HepG2 (cell line): ENCODE results near the gene DTYMK. TPM values are rescaled to one million over a fixed set of nuclear protein-coding genes. Genes with fewer than 3 reads are reported as not detected.

Experiments
- BRCA1 ChIP-seq: sonication (generic); formaldehyde crosslinking; IDR thresholded peaks from 2 replicates; pipeline ENCODE4 v1.4.0; 2020; ENCODE audit warnings: missing genetic modification reagents
- EEA1 ChIP-seq: sonication (generic); formaldehyde crosslinking; IDR thresholded peaks from 2 replicates; pipeline ENCODE4 v1.5.1; 2020; ENCODE audit warnings: mild to moderate bottlenecking, missing genetic modification reagents, borderline replicate concordance
- FOXM1 ChIP-seq: sonication (generic); formaldehyde crosslinking; IDR thresholded peaks from 2 replicates; pipeline ENCODE4 v1.5.0; 2020; ENCODE audit warnings: missing genetic modification reagents
- HOXD1 ChIP-seq: sonication (generic); formaldehyde crosslinking; IDR thresholded peaks from 2 replicates; pipeline ENCODE4 v1.5.0; 2020; ENCODE audit warnings: missing genetic modification reagents
- IRX3 ChIP-seq: sonication (generic); formaldehyde crosslinking; IDR thresholded peaks from 2 replicates; pipeline ENCODE4 v1.8.1; 2023; ENCODE audit warnings: mild to moderate bottlenecking, low read depth, missing genetic modification reagents, borderline replicate concordance
- NAIF1 ChIP-seq: sonication (generic); formaldehyde crosslinking; IDR thresholded peaks from 2 replicates; pipeline ENCODE4 v1.5.0; 2020; ENCODE audit warnings: mild to moderate bottlenecking, missing genetic modification reagents, borderline replicate concordance
- NFE2L1 ChIP-seq: sonication (generic); formaldehyde crosslinking; IDR thresholded peaks from 2 replicates; pipeline ENCODE4 v1.4.0; 2020; ENCODE audit warnings: missing genetic modification reagents, mild to moderate bottlenecking, borderline replicate concordance
- PAX8 ChIP-seq: sonication (generic); formaldehyde crosslinking; IDR thresholded peaks from 2 replicates; pipeline ENCODE4 v1.8.0; 2022; ENCODE audit warnings: mild to moderate bottlenecking, missing genetic modification reagents, borderline replicate concordance
- PITX1 ChIP-seq: sonication (generic); formaldehyde crosslinking; IDR thresholded peaks from 2 replicates; pipeline ENCODE4 v1.5.1; 2020; ENCODE audit warnings: mild to moderate bottlenecking, missing genetic modification reagents
- SMYD3 ChIP-seq: sonication (generic); formaldehyde crosslinking; IDR thresholded peaks from 2 replicates; pipeline ENCODE4 v1.8.1; 2023; ENCODE audit warnings: mild to moderate bottlenecking, missing genetic modification reagents
- SP140L ChIP-seq: sonication (generic); formaldehyde crosslinking; IDR thresholded peaks from 2 replicates; pipeline ENCODE4 v1.4.0; 2020; ENCODE audit warnings: missing genetic modification reagents, borderline replicate concordance
- TAF1 ChIP-seq: sonication (generic); formaldehyde crosslinking; IDR thresholded peaks from 2 replicates; pipeline ENCODE4 v1.4.0; 2020; ENCODE audit warnings: missing genetic modification reagents
- ZNF350 ChIP-seq: sonication (generic); formaldehyde crosslinking; IDR thresholded peaks from 2 replicates; pipeline ENCODE4 v1.4.0; 2020; ENCODE audit warnings: mild to moderate bottlenecking, low read depth, missing genetic modification reagents, borderline replicate concordance
- ZNF557 ChIP-seq: sonication (generic); formaldehyde crosslinking; IDR thresholded peaks from 2 replicates; pipeline ENCODE4 v1.4.0; 2020; ENCODE audit warnings: missing genetic modification reagents
- ZNF629 ChIP-seq: sonication (generic); formaldehyde crosslinking; conservative IDR thresholded peaks from 2 replicates; pipeline ENCODE4 v1.5.0; 2020; ENCODE audit warnings: missing genetic modification reagents
- ZZZ3 ChIP-seq: sonication (generic); formaldehyde crosslinking; IDR thresholded peaks from 2 replicates; pipeline ENCODE4 v1.4.0; 2020; ENCODE audit warnings: missing genetic modification reagents, mild to moderate bottlenecking, borderline replicate concordance
- polyA plus RNA-seq, 8 experiments: library from polyadenylated mRNA; depleted of rRNA in 3 of 8; stranded (reverse) in 7 of 8; unstranded in 1 of 8; fragments of >200 nt; fragmentation: Illumina TruSeq in 4 of 8; extraction: Trizol in 4 of 8; gene quantifications; 2 replicates each; pipeline versions ENCODE4 v1.2.1 to v1.2.3, GENCODE V29; 2011 to 2016; ENCODE audit warnings: low read depth in 4 of 8, missing spikeins in 1 of 8, mixed read lengths in 1 of 8; ENCODE audit not compliant: insufficient read depth in 1 of 8
- total RNA-seq, 5 experiments: library from RNA; depleted of rRNA; stranded (reverse); fragments of >200 nt; fragmentation: Illumina TruSeq; extraction: Trizol; gene quantifications; 2 replicates each; pipeline ENCODE4 v1.2.3, GENCODE V29; 2016; ENCODE audit warnings: low read depth in 1 of 5
- TF ChIP-seq, protein P1 (sequence below): IDR thresholded peaks from 2 replicates; pipeline ENCODE4 v1.6.1; 2016; ENCODE audit warnings: missing compliant biosample characterization, missing genetic modification reagents, borderline replicate concordance

DTYMK gene
- total and polyA plus RNA-seq, 2 of the 13 experiments (the other 11 are each of a cell fraction or from before 2014, with no cell fraction given), result 57.5 to 134 TPM

DNA sequence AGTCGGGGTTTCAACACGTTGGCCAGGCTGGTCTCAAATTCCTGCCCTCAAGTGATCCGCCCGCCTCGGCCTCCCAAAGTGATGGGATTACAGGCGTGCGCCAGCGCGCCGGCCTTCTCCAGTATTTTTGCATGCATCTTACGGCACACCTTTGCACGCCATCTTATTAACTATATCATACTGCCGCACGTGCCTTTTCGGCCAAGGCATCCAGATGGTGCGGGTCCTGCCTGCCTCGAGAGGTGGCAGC, 14.5 kb upstream of the DTYMK start (continued):
- TF ChIP-seq ZNF629 (no peak), PAX8 (CRISPR knock-in tag) (no peak), EEA1 (CRISPR knock-in tag) (no peak), PITX1 (CRISPR knock-in tag) (0 out of 2 replicates have a peak, but pooled peaks have one; percentile 14), ZNF557 (CRISPR knock-in tag) (0 out of 2 replicates have a peak, but pooled peaks have one; percentile 62), ZNF350 (no peak), SMYD3 (CRISPR knock-in tag) (no peak), NAIF1 (CRISPR knock-in tag) (no peak), BRCA1 (no peak), IRX3 (no peak), TAF1 (CRISPR knock-in tag) (no peak), HOXD1 (CRISPR knock-in tag) (no peak), FOXM1 (no peak), ZZZ3 (CRISPR knock-in tag) (no peak), NFE2L1 (CRISPR knock-in tag) (no peak), SP140L (CRISPR knock-in tag) (no peak)
- TF ChIP-seq, protein P1, sequence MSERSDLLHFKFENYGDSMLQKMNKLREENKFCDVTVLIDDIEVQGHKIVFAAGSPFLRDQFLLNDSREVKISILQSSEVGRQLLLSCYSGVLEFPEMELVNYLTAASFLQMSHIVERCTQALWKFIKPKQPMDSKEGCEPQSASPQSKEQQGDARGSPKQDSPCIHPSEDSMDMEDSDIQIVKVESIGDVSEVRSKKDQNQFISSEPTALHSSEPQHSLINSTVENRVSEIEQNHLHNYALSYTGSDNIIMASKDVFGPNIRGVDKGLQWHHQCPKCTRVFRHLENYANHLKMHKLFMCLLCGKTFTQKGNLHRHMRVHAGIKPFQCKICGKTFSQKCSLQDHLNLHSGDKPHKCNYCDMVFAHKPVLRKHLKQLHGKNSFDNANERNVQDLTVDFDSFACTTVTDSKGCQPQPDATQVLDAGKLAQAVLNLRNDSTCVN (CRISPR knock-in tag), result 0 out of 2 replicates have a peak, but pooled peaks have one; percentile 30
